Astrocyte (in vitro differentiated cells and primary cell): Measurements from ENCODE around the gene CFAP161.

Source experiments
- EZH2 ChIP-seq: IDR thresholded peaks from 2 replicates; pipeline ENCODE4 v1.6.1; 2012; ENCODE audit warnings: mild to moderate bottlenecking, low read length, inconsistent platforms; ENCODE audit not compliant: insufficient read depth
- TF ChIP-seq, protein P1 (sequence below): IDR thresholded peaks from 2 replicates; pipeline ENCODE4 v1.5.1; 2011; ENCODE audit warnings: low read depth, mild to moderate bottlenecking, inconsistent platforms, low read length, moderate library complexity; ENCODE audit not compliant: insufficient read depth

- TF ChIP-seq, protein P1, sequence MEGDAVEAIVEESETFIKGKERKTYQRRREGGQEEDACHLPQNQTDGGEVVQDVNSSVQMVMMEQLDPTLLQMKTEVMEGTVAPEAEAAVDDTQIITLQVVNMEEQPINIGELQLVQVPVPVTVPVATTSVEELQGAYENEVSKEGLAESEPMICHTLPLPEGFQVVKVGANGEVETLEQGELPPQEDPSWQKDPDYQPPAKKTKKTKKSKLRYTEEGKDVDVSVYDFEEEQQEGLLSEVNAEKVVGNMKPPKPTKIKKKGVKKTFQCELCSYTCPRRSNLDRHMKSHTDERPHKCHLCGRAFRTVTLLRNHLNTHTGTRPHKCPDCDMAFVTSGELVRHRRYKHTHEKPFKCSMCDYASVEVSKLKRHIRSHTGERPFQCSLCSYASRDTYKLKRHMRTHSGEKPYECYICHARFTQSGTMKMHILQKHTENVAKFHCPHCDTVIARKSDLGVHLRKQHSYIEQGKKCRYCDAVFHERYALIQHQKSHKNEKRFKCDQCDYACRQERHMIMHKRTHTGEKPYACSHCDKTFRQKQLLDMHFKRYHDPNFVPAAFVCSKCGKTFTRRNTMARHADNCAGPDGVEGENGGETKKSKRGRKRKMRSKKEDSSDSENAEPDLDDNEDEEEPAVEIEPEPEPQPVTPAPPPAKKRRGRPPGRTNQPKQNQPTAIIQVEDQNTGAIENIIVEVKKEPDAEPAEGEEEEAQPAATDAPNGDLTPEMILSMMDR = no peak
- no peak for TF ChIP-seq EZH2
These were observed 22.3 kb upstream of the CFAP161 start for GRCh38 chr15:81111510-81112470.
